ENCODE data around the gene PROSER2.
"Not testable (repeated sequence)": the region's sequence is repeated elsewhere in the genome, so short reads cannot be mapped to it uniquely, and the experiment has no call there.

PROSER2 gene

GRCh38 chr10:11828682-11829284 is 5.6 kb downstream of the PROSER2 start:
- no peak overlapping the region for H3K4me3 ChIP-seq (ENCODE audit: low read length)
- DNase-seq (ENCODE audit: low read depth, low spot score): no peak

- no peak overlapping the region for H3K4me3 ChIP-seq (ENCODE audit: low read length)
- peak; percentile 52 for DNase-seq (ENCODE audit: low read depth, low spot score)
Observed at GRCh38 chr10:11830836-11831519, 7.8 kb downstream of the PROSER2 start.

- no peak overlapping the region for H3K4me3 ChIP-seq (ENCODE audit: low read length)
- no peak for DNase-seq (ENCODE audit: low read depth, low spot score)
Observed at GRCh38 chr10:11831520-11831951, 8.4 kb downstream of the PROSER2 start.

- no peak for DNase-seq (ENCODE audit: low read depth, low spot score)
- no peak overlapping the region for H3K4me3 ChIP-seq (ENCODE audit: low read length)
Observed at GRCh38 chr10:11832042-11832441, 8.9 kb downstream of the PROSER2 start.

DNA sequence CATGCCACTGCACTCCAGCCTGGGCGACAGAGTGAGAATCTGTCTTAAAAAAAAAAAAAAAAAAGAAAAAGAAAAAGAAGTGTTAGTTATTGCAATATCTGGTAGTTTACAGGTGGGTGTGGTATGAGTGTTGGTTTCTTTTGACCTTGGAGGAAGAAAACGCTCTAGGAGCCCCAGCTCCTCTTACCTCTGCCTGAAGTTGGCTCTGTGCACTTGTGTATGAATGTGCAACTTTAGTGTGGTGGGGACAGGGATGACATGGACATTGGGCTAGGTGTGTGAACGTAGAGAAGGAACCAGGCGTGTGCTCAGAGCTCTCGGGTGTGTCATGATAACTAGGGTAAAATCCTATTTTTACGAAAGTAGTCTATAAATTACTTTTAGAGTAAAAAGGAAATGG is 11.9 kb downstream of the PROSER2 start:
- H3K4me3 ChIP-seq (ENCODE audit: low read length): no peak overlapping the region
- no peak for DNase-seq (ENCODE audit: low read depth, low spot score)

GRCh38 chr10:11835704-11836103 is 12.5 kb downstream of the PROSER2 start:
- DNase-seq (ENCODE audit: low read depth, low spot score): no peak
- H3K4me3 ChIP-seq (ENCODE audit: low read length): no peak overlapping the region

- H3K4me3 ChIP-seq (ENCODE audit: low read length): peak overlapping the region; percentile 9; the same call in 1 of the 2 replicates
- peak; percentile 69 for DNase-seq (ENCODE audit: low read depth, low spot score)
Observed at GRCh38 chr10:11837372-11838161, 14.4 kb downstream of the PROSER2 start.

- no peak for DNase-seq (ENCODE audit: low read depth, low spot score)
- H3K4me3 ChIP-seq (ENCODE audit: low read length): 0 out of 2 replicates have a peak overlapping the region, but pooled peaks have one; percentile 9
Observed at GRCh38 chr10:11838298-11838852, 15.2 kb downstream of the PROSER2 start.

GRCh38 chr10:11841375-11841774 is 18.2 kb downstream of the PROSER2 start:
- DNase-seq (ENCODE audit: low read depth, low spot score): no peak
- no peak overlapping the region for H3K4me3 ChIP-seq (ENCODE audit: low read length)

DNA sequence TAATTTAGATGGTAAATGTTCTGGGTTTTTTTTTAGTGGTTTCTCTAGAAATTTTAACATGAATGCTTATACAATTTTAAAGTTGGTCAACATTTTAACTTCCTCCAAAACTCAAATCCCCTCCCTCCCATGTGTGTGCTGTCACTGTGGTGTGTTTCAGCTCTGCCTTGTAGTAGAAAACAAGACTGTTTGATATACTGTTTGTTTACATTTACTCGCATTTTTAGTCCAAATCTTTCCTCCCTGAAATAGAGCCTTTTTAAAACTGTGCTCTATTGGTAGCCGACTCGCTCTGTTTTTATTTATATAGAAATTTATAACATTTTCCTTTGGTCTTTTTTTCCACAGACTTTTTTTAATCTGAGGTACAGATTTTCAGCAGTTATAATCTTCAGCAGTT is 19.3 kb downstream of the PROSER2 start:
- DNase-seq (ENCODE audit: low read depth, low spot score): no peak
- H3K4me3 ChIP-seq (ENCODE audit: low read length): no peak overlapping the region

GRCh38 chr10:11845113-11845512 is 22.0 kb downstream of the PROSER2 start:
- H3K4me3 ChIP-seq (ENCODE audit: low read length): no peak overlapping the region
- DNase-seq (ENCODE audit: low read depth, low spot score): peak; percentile 56

- no peak for DNase-seq (ENCODE audit: low read depth, low spot score)
- no peak overlapping the region for H3K4me3 ChIP-seq (ENCODE audit: low read length)
Observed at GRCh38 chr10:11846542-11846941, 23.4 kb downstream of the PROSER2 start.

DNA sequence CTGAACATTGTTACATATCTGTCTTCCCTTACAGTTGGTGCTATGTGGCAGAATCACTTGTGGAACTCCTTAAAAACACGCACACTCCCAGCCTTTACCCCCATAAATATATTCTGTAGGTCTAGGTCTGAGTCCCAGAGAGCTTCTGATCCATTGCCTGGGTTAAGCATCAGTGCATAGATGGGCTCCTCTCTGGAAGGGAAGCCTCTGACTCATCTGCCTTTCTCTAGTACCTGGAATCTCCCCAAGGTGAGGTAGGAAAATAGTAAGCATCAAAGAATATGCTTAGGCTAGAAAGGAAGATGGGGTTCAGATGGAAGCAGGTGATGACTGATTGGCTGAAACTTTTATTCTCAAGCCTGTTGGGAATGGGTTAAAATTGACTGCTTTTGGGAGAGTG is 26.1 kb downstream of the PROSER2 start:
- no peak for DNase-seq (ENCODE audit: low read depth, low spot score)
- no peak overlapping the region for H3K4me3 ChIP-seq (ENCODE audit: low read length)

GRCh38 chr10:11849911-11850310 is 26.8 kb downstream of the PROSER2 start:
- DNase-seq (ENCODE audit: low read depth, low spot score): no peak
- no peak overlapping the region for H3K4me3 ChIP-seq (ENCODE audit: low read length)

DNA sequence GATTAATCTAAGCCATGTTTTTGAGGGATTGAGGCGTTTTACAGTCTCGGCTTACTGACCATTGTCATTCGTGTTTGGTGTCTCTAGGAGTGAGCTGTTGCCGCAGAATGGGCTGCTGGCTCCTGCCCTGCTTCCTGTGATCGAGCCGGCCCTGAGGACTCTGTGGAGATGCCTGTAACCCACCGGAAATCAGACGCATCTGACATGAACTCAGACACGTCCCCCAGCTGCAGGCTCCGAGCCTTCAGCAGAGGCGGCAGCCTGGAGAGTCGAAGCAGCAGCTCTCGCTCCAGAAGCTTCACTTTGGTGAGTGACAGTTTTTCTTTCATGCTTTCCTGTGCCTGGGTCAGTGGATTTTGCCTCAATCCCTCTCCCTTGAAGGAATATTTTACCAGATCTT is 28.8 kb downstream of the PROSER2 start:
- H3K4me3 ChIP-seq (ENCODE audit: low read length): no peak overlapping the region
- DNase-seq (ENCODE audit: low read depth, low spot score): peak; percentile 71

DNA sequence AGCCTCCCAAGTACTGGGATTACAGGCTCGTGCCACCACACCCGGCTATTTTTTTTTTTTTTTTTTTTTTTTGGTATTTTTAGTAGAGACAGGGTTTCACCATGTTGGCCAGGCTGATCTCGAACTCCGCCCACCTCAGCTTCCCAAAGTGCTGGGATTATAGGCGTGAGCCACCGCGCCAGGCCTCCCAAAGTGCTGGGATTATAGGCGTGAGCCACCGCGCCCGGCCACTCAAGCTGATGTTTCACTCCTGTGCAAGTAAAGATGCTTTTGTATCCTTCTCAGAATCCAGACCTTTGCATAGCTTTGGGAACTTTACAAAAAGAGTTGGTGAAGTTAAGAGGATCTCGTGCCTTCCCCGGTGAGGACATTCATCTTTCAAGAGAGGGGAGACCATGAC is 29.5 kb downstream of the PROSER2 start:
- H3K4me3 ChIP-seq (ENCODE audit: low read length); DNase-seq (ENCODE audit: low read depth, low spot score): not testable (repeated sequence)

DNA sequence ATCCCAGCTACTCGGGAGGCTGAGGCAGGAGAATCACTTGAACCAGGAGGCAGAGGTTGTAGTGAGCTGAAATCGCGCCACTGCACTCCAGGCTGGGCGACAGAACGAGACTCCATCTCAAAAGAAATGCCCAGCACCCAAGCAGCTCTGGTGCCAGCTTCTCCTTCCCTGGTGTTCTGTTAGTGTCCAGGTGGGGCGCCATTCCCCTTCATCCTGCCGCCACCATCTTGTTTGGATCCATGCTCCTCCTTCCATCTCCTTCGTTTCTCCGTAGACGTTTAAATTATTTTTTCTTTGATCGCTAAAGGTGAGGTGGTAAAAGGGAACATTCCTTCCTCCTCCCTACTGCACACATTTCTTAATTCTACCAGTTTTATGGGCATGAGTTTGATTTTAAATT is 30.3 kb downstream of the PROSER2 start:
- DNase-seq (ENCODE audit: low read depth, low spot score): no peak
- H3K4me3 ChIP-seq (ENCODE audit: low read length): no peak overlapping the region

DNA sequence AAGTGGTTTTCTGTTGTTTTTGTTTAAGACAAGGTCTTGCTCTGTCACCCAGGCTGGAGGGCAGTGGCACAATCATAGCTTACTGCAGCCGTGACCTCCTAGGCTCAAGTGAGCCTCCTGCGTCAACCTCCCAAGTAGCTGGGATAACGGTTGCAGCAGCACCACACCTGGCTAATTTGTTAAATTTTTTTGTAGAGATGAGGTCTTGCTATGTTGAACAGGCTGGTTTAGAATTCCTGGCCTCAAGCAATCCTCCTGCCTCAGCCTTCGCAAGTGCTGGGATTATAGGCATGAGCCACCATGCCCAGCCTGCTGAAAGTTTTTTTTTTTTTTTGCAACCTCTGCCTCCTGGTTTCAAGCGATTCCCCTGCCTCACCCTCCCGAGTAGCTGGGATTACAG is 31.1 kb downstream of the PROSER2 start:
- no peak overlapping the region for H3K4me3 ChIP-seq (ENCODE audit: low read length)

GRCh38 chr10:11856089-11856488 is 32.9 kb downstream of the PROSER2 start:
- H3K4me3 ChIP-seq (ENCODE audit: low read length): no peak overlapping the region
- no peak for DNase-seq (ENCODE audit: low read depth, low spot score)

More for the DNA sequence above, 31.1 kb downstream of the PROSER2 start:
- DNase-seq (ENCODE audit: low read depth, low spot score): no peak

GRCh38 chr10:11856678-11857077 is 33.5 kb downstream of the PROSER2 start:
- DNase-seq (ENCODE audit: low read depth, low spot score): no peak
- H3K4me3 ChIP-seq (ENCODE audit: low read length): no peak overlapping the region

Measured in Jurkat, Clone E6-1 (cell line).